ENCODE measurements around the gene FBXW11.

FBXW11 gene

GRCh38 chr5:171846323-171846722 is 160.1 kb downstream of the FBXW11 start:
- Histone ChIP-seq H3K27ac (no peak overlapping the region), H3K4me3 (no peak overlapping the region)
- DNase-seq (ENCODE audit: low spot score) = no peak
- TF ChIP-seq CTCF (IDR thresholded peaks at IDR 0.05) = no peak

GRCh38 chr5:171845857-171846256 is 160.6 kb downstream of the FBXW11 start:
- Histone ChIP-seq H3K27ac (no peak overlapping the region), H3K4me3 (no peak overlapping the region)
- DNase-seq (ENCODE audit: low spot score) = no peak
- TF ChIP-seq CTCF (IDR thresholded peaks at IDR 0.05) = no peak

GRCh38 chr5:171845040-171845630 is 161.3 kb downstream of the FBXW11 start:
- H3K4me3 ChIP-seq = no peak overlapping the region
- TF ChIP-seq CTCF (IDR thresholded peaks at IDR 0.05) = no peak
- no peak overlapping the region for H3K27ac ChIP-seq
- no peak for DNase-seq (ENCODE audit: low spot score)

- no peak for TF ChIP-seq CTCF (IDR thresholded peaks at IDR 0.05)
- H3K27ac ChIP-seq = no peak overlapping the region
- no peak for DNase-seq (ENCODE audit: low spot score)
- H3K4me3 ChIP-seq = no peak overlapping the region
Observed at GRCh38 chr5:171842777-171843328, 163.6 kb downstream of the FBXW11 start.

GRCh38 chr5:171841984-171842776 is 164.3 kb downstream of the FBXW11 start:
- TF ChIP-seq CTCF (IDR thresholded peaks at IDR 0.05) = no peak
- Histone ChIP-seq H3K27ac (no peak overlapping the region), H3K4me3 (no peak overlapping the region)
- DNase-seq (ENCODE audit: low spot score) = peak; percentile 19

- TF ChIP-seq CTCF (IDR thresholded peaks at IDR 0.05) = no peak
- H3K27ac ChIP-seq = no peak overlapping the region
- H3K4me3 ChIP-seq = no peak overlapping the region
- no peak for DNase-seq (ENCODE audit: low spot score)
Observed at GRCh38 chr5:171840711-171841522, 165.5 kb downstream of the FBXW11 start.

Data from coronary artery (tissue), 2 donors.